ENCODE measurements around the gene SLC39A7. TPM values are rescaled to one million over a fixed set of nuclear protein-coding genes. Genes with fewer than 3 reads are reported as not detected.
A peak's percentile ranks its signal among the peaks of the same experiment; 100 is the strongest.

SLC39A7 gene
- total and polyA plus RNA-seq, 2 experiments from 2014 or later = 26.9 to 126 TPM

- Histone ChIP-seq H3K9ac (no peak overlapping the region), H3K4me1 (ENCODE audit: insufficient read depth) (no peaks in the 10 kb centered on the region), H2AFZ (no peak overlapping the region), H3F3A (ENCODE audit: insufficient read depth) (no peaks in the 10 kb centered on the region), H3K9me3 (ENCODE audit: low read depth) (no peaks in the 10 kb centered on the region), H3K27ac (no peak overlapping the region), H3K9me2 (ENCODE audit: insufficient read depth) (no peaks in the 10 kb centered on the region), H3K4me2 (ENCODE audit: unreplicated experiment) (no peak overlapping the region), H3K79me2 (ENCODE audit: insufficient read depth) (no peaks in the 10 kb centered on the region), H4K20me1 (ENCODE audit: insufficient read depth) (no peaks in the 10 kb centered on the region), H3K36me3 (ENCODE audit: low read depth) (no peaks in the 10 kb centered on the region), H3K4me3 (no peak overlapping the region), H3K27me3 (replicated peaks; ENCODE audit: insufficient read depth) (no peaks in the 10 kb centered on the region)
- TF ChIP-seq EZH2 (IDR thresholded peaks at IDR 0.05; ENCODE audit: insufficient read depth, poor library complexity, severe bottlenecking) (no peak), EZH2phosphoT487 (IDR thresholded peaks at IDR 0.05; ENCODE audit: insufficient read depth, low read depth) (no peak)
- no peak for DNase-seq
- in situ Hi-C loops (cut with MboI) = no loop called here
- 46 to 52% methylated on average over 7 to 8 of the region's 8 CpGs for WGBS, 2 experiments (ENCODE audit: low coverage in 1 of 2, low lambda C conversion rate in 2 of 2, missing lambda C conversion rate in 2 of 2)
Measured at GRCh38 chr6:33171880-33172687, 28.6 kb upstream of the SLC39A7 start.

GRCh38 chr6:33172688-33173534 lies 27.8 kb upstream of the SLC39A7 start:
- H3K4me3 ChIP-seq = no peak overlapping the region
- H3K9ac ChIP-seq = no peak overlapping the region
- no peak for TF ChIP-seq EZH2 (IDR thresholded peaks at IDR 0.05; ENCODE audit: insufficient read depth, poor library complexity, severe bottlenecking)
- TF ChIP-seq EZH2phosphoT487 (IDR thresholded peaks at IDR 0.05; ENCODE audit: insufficient read depth, low read depth) = no peak
- H3K9me2 ChIP-seq (ENCODE audit: insufficient read depth) = no peaks in the 10 kb centered on the region
- H3K36me3 ChIP-seq (ENCODE audit: low read depth) = no peaks in the 10 kb centered on the region
- no peaks in the 10 kb centered on the region for H3K79me2 ChIP-seq (ENCODE audit: insufficient read depth)
- 44 to 53% methylated on average over 15 to 16 of the region's 16 CpGs for WGBS, 2 experiments (ENCODE audit: low coverage in 1 of 2, low lambda C conversion rate in 2 of 2, missing lambda C conversion rate in 2 of 2)
- no peaks in the 10 kb centered on the region for H4K20me1 ChIP-seq (ENCODE audit: insufficient read depth)
- DNase-seq = peak; percentile 66
- H3K27ac ChIP-seq = no peak overlapping the region
- no peaks in the 10 kb centered on the region for H3K9me3 ChIP-seq (ENCODE audit: low read depth)
- no peaks in the 10 kb centered on the region for H3F3A ChIP-seq (ENCODE audit: insufficient read depth)
- H3K27me3 ChIP-seq (replicated peaks; ENCODE audit: insufficient read depth) = no peaks in the 10 kb centered on the region
- H2AFZ ChIP-seq = no peak overlapping the region
- no peak overlapping the region for H3K4me2 ChIP-seq (ENCODE audit: unreplicated experiment)
- in situ Hi-C loops (cut with MboI) = no loop called here
- H3K4me1 ChIP-seq (ENCODE audit: insufficient read depth) = no peaks in the 10 kb centered on the region

- in situ Hi-C loops (cut with MboI) = no loop called here
- Histone ChIP-seq H3K4me2 (ENCODE audit: unreplicated experiment) (no peak overlapping the region), H2AFZ (no peak overlapping the region), H3K36me3 (ENCODE audit: low read depth) (no peaks in the 10 kb centered on the region), H4K20me1 (ENCODE audit: insufficient read depth) (no peaks in the 10 kb centered on the region), H3K9ac (no peak overlapping the region), H3K27me3 (replicated peaks; ENCODE audit: insufficient read depth) (no peaks in the 10 kb centered on the region), H3K79me2 (ENCODE audit: insufficient read depth) (no peaks in the 10 kb centered on the region), H3K9me3 (ENCODE audit: low read depth) (no peaks in the 10 kb centered on the region), H3K27ac (no peak overlapping the region), H3K9me2 (ENCODE audit: insufficient read depth) (no peaks in the 10 kb centered on the region), H3K4me1 (ENCODE audit: insufficient read depth) (no peaks in the 10 kb centered on the region), H3F3A (ENCODE audit: insufficient read depth) (no peaks in the 10 kb centered on the region), H3K4me3 (no peak overlapping the region)
- 42 to 50% methylated on average over 10 to 11 of the region's 11 CpGs for WGBS, 2 experiments (ENCODE audit: low coverage in 1 of 2, low lambda C conversion rate in 2 of 2, missing lambda C conversion rate in 2 of 2)
- no peak for TF ChIP-seq EZH2phosphoT487 (IDR thresholded peaks at IDR 0.05; ENCODE audit: insufficient read depth, low read depth)
- TF ChIP-seq EZH2 (IDR thresholded peaks at IDR 0.05; ENCODE audit: insufficient read depth, poor library complexity, severe bottlenecking) = no peak
- DNase-seq = no peak
Measured at GRCh38 chr6:33173535-33174180, 27.0 kb upstream of the SLC39A7 start.

GRCh38 chr6:33174784-33175183 lies 25.9 kb upstream of the SLC39A7 start:
- in situ Hi-C loops (cut with MboI) = no loop called here
- H2AFZ ChIP-seq = no peak overlapping the region

More at GRCh38 chr6:33174784-33175183, 25.9 kb upstream of the SLC39A7 start:
- Histone ChIP-seq H3K36me3 (ENCODE audit: low read depth) (no peaks in the 10 kb centered on the region), H3K4me2 (ENCODE audit: unreplicated experiment) (no peak overlapping the region), H3K27me3 (replicated peaks; ENCODE audit: insufficient read depth) (no peaks in the 10 kb centered on the region), H3K9ac (no peak overlapping the region), H3K79me2 (ENCODE audit: insufficient read depth) (no peaks in the 10 kb centered on the region), H4K20me1 (ENCODE audit: insufficient read depth) (no peaks in the 10 kb centered on the region), H3K9me2 (ENCODE audit: insufficient read depth) (no peaks in the 10 kb centered on the region), H3K27ac (no peak overlapping the region), H3K4me1 (ENCODE audit: insufficient read depth) (no peaks in the 10 kb centered on the region), H3F3A (ENCODE audit: insufficient read depth) (no peaks in the 10 kb centered on the region), H3K9me3 (ENCODE audit: low read depth) (no peaks in the 10 kb centered on the region), H3K4me3 (no peak overlapping the region)
- 84 to 90% methylated on average over 4 of the region's 4 CpGs for WGBS, 2 experiments (ENCODE audit: low coverage in 1 of 2, low lambda C conversion rate in 2 of 2, missing lambda C conversion rate in 2 of 2)
- no peak for DNase-seq
- TF ChIP-seq EZH2phosphoT487 (IDR thresholded peaks at IDR 0.05; ENCODE audit: insufficient read depth, low read depth) = no peak
- no peak for TF ChIP-seq EZH2 (IDR thresholded peaks at IDR 0.05; ENCODE audit: insufficient read depth, poor library complexity, severe bottlenecking)
